Muscle of arm (tissue), 14 donors: Measurements from ENCODE around the gene SMCR8. TPM values are rescaled to one million over a fixed set of nuclear protein-coding genes. Genes with fewer than 3 reads are reported as not detected.
"Not testable (repeated sequence)": the region's sequence is repeated elsewhere in the genome, so short reads cannot be mapped to it uniquely, and the experiment has no call there.

Experiments
- DNase-seq: peaks from one replicate; pipeline ENCODE4 v3.0.0-alpha.2; 2013
- long read RNA-seq, 11 donors: transcript quantifications; one replicate each; lab custom pipeline, GENCODE V29; 2026
- polyA plus RNA-seq, 12 donors: library from polyadenylated mRNA; unstranded; fragments of 120-200 nt; gene quantifications; one replicate each; pipeline ENCODE4 v1.2.1, GENCODE V29; 2013; ENCODE audit not compliant: insufficient read length in 12 of 12

Gene SMCR8
- 10 to 100 TPM in 2 of 12 donors, 1 to 10 TPM in 9, not detected in 1; 8.0 to 15.2 (median 8.9) TPM for polyA plus RNA-seq
- long read RNA-seq, donor 1, full-length matches to known transcripts: 8 of 8 reads
- long read RNA-seq, donor 1, partial matches to known transcripts: 0 of 8 reads
- long read RNA-seq, donor 1, other reads (novel, unspliced or antisense): 0 of 8 reads
- long read RNA-seq, donor 2, full-length matches to known transcripts: 3 of 3 reads
- long read RNA-seq, donor 2, partial matches to known transcripts: 0 of 3 reads
- long read RNA-seq, donor 2, other reads (novel, unspliced or antisense): 0 of 3 reads
- long read RNA-seq, donor 3, full-length matches to known transcripts: 1 of 1 reads
- long read RNA-seq, donor 3, partial matches to known transcripts: 0 of 1 reads
- long read RNA-seq, donor 3, other reads (novel, unspliced or antisense): 0 of 1 reads
- long read RNA-seq, donor 4, full-length matches to known transcripts: 1 of 1 reads
- long read RNA-seq, donor 4, partial matches to known transcripts: 0 of 1 reads
- long read RNA-seq, donor 4, other reads (novel, unspliced or antisense): 0 of 1 reads
- long read RNA-seq, donor 5, full-length matches to known transcripts: 5 of 5 reads
- long read RNA-seq, donor 5, partial matches to known transcripts: 0 of 5 reads
- long read RNA-seq, donor 5, other reads (novel, unspliced or antisense): 0 of 5 reads
- long read RNA-seq, donor 6: 0 reads
- long read RNA-seq, donor 7: 0 reads
- long read RNA-seq, donor 8, full-length matches to known transcripts: 6 of 6 reads
- long read RNA-seq, donor 8, partial matches to known transcripts: 0 of 6 reads
- long read RNA-seq, donor 8, other reads (novel, unspliced or antisense): 0 of 6 reads
- long read RNA-seq, donor 9: 0 reads
- long read RNA-seq, donor 10, full-length matches to known transcripts: 5 of 5 reads
- long read RNA-seq, donor 10, partial matches to known transcripts: 0 of 5 reads
- long read RNA-seq, donor 10, other reads (novel, unspliced or antisense): 0 of 5 reads
- long read RNA-seq, donor 11, full-length matches to known transcripts: 1 of 1 reads
- long read RNA-seq, donor 11, partial matches to known transcripts: 0 of 1 reads
- long read RNA-seq, donor 11, other reads (novel, unspliced or antisense): 0 of 1 reads

DNA sequence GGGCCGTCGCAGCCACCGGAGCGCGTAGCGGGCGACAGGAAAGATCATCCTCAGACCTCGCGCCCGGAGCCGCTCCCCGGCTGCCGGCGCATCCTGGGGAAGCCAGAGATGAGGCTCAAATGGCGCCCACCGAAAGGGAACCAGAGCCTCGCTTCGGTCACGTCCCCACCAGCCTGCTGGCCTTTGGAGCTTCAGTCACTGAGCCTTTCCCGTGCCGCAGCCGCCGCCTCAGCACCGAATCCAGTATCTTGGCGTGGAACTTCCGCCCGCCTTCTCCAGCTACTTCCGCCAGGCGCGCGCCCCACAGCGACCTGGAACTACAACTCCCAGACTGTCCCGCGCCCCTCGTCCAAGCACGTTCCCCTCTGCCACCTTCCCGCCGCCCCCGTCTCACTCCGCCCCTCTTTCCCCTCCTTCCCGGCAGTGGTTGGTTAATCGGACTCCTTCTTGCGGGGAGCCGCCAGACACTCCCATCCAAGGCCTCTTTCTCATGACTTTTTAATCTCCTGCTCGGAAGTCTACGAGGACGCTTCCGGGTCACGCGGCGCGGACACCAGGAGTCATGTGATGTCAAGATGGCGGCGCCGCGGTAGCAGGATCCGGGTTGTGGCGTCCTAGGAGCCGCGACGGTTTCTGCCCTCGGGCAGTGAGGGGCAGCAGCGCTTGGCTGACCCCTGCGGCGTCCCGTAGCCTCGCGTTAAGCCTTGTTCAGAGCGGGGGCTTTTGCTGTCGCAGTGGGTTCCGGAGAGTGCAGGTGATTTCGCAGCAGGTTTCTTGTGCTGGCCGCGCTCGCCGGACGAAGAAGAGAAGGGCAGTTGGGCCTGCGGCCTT lies at the start of gene SMCR8, which contains the start of gene TOP3A:
Gene SMCR8 (plus strand): TSS at position 563 of the 831 bp plus-strand sequence. CDS start 497 bp downstream, outside the sequence.
Gene TOP3A (minus strand): TSS at position 264 of the 831 bp plus-strand sequence. CDS start 216 bp downstream, at position 48.
- peak; percentile 98 for DNase-seq

GRCh38 chr17:18267366-18267765 lies 47.7 kb upstream of the SMCR8 start:
- no peak for DNase-seq

DNA sequence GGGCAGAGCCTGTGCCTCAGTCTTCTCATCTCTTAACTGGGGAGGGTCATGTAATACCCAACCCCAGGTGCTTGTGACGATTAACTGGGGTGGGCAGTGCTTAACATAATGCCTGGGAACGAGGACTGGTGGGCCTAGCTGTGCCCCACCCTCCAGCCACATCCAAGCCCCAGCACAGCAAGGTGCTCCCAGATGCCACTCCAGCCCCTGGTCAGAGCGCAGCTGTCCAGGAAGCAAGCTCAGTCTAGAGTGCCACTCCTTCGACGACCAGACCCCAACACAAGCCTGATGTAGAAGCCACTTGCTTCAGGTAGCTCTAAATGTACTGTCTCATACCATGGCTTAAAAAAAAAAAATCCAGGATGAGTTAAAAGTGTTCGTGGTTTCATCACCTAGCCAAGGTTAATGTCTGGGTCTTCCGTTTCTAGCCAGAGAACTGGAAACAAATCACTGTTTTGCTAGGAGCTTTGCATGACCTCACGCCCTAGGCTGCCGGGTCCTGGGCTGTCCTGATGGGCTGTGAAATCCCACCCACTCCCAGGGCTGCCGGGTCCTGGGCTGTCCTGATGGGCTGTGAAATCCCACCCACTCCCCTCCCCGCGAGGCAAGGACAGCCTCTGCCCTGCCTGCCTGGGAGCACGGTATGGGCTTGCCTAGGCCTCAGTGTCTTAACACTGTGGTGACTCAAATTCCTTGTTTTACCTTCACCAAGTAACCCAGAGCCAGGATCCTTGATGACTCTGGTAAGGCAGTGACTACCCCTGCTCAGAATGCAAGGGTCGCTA lies 47.0 kb upstream of the SMCR8 start:
- DNase-seq: no peak

- DNase-seq: no peak
Measured at GRCh38 chr17:18270046-18270931, 44.8 kb upstream of the SMCR8 start.

DNA sequence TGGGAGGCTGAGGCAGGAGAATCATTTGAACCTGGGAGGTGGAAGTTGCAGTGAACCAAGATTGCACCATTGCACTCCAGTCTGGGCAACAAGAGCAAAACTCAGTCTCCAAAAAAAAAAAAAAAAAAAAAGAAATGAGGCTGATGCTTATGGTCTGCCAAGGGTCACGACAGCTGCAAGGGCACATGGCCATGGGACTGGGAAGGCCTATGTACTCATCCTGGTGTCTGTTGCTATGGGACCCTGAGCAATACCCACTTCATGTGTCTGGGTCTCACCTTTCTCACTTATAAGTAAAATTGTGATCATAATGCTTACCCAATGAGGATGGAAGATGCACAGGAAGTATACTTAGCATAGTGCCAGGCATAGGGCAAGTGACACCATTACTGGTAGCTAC lies 38.0 kb upstream of the SMCR8 start:
- no peak for DNase-seq

GRCh38 chr17:18278867-18279266 lies 36.2 kb upstream of the SMCR8 start:
- no peak for DNase-seq

GRCh38 chr17:18280249-18280648 lies 34.8 kb upstream of the SMCR8 start:
- DNase-seq: no peak

DNA sequence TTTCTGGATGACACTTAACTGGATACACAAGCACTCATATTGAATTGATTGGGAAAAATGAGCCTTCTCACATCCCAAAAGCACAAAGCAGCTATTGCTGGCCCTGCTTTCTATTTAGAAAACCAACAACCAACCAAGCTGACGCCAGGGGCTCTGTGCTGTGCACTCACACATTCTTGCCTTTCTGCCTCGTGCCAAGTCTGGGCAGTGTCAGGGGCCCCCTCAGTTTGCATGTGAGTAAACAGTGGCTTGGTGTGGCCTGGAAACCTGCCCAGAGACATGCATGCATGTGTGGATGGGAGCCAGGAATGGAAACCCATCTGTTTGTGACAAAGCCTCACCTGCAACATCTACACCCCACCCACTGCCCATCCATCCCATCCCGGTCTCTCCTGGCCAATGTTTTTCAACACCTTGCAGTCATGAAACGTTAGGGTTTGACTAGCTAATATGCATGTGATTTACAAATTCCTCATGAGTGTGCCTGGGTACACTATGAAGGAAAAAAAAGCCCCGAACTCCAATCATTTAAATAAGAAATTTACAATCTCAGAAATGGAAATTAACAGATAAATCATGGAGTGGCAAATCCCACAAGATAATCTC lies 34.2 kb upstream of the SMCR8 start:
- DNase-seq: no peak

DNA sequence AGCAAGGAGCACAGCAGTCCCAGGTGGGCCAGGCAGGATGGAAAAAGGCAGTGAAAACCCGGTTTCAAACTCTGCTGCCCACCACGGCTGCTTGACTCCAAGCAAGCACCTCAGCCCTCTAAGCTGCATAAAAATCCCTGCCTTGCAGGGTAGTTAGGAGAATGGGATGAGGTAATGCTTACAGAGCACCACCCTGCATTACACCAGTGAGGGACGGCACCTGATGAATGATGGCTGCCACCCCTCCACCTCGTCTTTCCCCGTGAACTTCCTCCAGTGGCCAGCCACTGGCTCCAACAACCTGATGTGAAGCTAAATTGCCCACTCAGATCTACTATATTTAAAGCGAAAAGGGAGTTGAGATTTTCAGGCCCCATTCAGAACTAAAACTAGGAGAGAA lies 33.3 kb upstream of the SMCR8 start:
- no peak for DNase-seq

DNA sequence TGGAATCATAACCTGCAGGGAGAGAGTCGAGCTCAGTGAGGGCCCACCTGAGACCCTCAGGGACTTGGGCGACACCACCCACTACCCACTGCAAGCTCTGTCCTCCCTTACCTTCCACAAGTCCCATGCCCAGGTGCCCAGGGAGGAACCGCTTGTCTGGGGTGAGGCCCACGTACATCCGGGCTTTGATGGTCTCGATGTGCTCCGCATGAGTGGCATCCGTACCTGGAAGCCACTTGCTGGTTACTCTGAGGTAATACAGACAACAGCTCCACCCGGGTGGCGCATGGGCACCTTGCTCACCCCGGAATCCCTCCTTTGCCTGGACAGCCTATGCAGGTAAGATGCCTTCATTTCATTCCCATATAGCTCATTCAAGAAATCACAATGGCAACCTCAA lies 29.8 kb upstream of the SMCR8 start:
- no peak for DNase-seq

- DNase-seq: no peak
Measured at GRCh38 chr17:18291718-18292540, 23.2 kb upstream of the SMCR8 start.

DNA sequence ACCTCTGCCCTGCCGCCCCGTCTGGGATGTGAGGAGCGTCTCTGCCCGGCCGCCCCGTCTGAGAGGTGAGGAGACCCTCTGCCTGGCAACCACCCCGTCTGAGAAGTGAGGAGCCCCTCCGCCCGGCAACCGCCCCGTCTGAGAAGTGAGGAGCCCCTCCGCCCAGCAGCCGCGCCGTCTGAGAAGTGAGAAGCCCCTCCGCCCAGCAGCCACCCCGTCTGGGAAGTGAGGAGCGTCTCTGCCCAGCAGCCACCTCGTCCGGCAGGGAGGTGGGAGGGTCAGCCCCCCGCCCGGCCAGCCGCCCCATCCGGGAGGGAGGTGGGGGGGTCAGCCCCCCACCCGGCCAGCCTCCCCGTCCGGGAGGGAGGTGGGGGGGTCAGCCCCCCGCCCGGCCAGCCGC lies 17.0 kb upstream of the SMCR8 start:
- DNase-seq: not testable (repeated sequence)

- no peak for DNase-seq
Measured at GRCh38 chr17:18300725-18301480, 14.2 kb upstream of the SMCR8 start.

GRCh38 chr17:18303206-18303605 lies 11.9 kb upstream of the SMCR8 start:
- DNase-seq: not testable (repeated sequence)

- no peak for DNase-seq
Measured at GRCh38 chr17:18309202-18309601, 5.9 kb upstream of the SMCR8 start.

GRCh38 chr17:18314059-18314730 lies 898 bp upstream of the SMCR8 start:
- no peak for DNase-seq

GRCh38 chr17:18315562-18315922 lies 449 bp downstream of the SMCR8 start:
- peak; percentile 16 for DNase-seq
